ENCODE results near the gene ZNF280C.
"Not testable (repeated sequence)": the region's sequence is repeated elsewhere in the genome, so short reads cannot be mapped to it uniquely, and the experiment has no call there.

Gene ZNF280C

GRCh38 chrX:130260316-130260715 lies 8.4 kb downstream of the ZNF280C start:
- DNase-seq = no peak

- no peak for DNase-seq
Measured at GRCh38 chrX:130253916-130254315, 14.8 kb downstream of the ZNF280C start.

GRCh38 chrX:130251671-130252070 lies 17.0 kb downstream of the ZNF280C start:
- DNase-seq = no peak

GRCh38 chrX:130247996-130248395 lies 20.7 kb downstream of the ZNF280C start:
- no peak for DNase-seq

- no peak for DNase-seq
Measured at GRCh38 chrX:130246084-130246483, 22.6 kb downstream of the ZNF280C start.

GRCh38 chrX:130245441-130245840 lies 23.3 kb downstream of the ZNF280C start:
- no peak for DNase-seq

- DNase-seq = not testable (repeated sequence)
Measured at GRCh38 chrX:130231184-130231583, 37.5 kb downstream of the ZNF280C start.

GRCh38 chrX:130228871-130229270 lies 39.8 kb downstream of the ZNF280C start:
- no peak for DNase-seq

- DNase-seq = peak; percentile 19
Measured at GRCh38 chrX:130224810-130225209, 43.9 kb downstream of the ZNF280C start.

- DNase-seq = no peak
Measured at GRCh38 chrX:130216320-130216719, 52.4 kb downstream of the ZNF280C start.

GRCh38 chrX:130213376-130213775 lies 55.3 kb downstream of the ZNF280C start:
- no peak for DNase-seq

GRCh38 chrX:130212371-130212770 lies 56.3 kb downstream of the ZNF280C start:
- DNase-seq = no peak

- DNase-seq = no peak
Measured at GRCh38 chrX:130211415-130212186, 57.1 kb downstream of the ZNF280C start.

- DNase-seq = no peak
Measured at GRCh38 chrX:130204647-130205046, 64.1 kb downstream of the ZNF280C start.

GRCh38 chrX:130197464-130197863 lies 71.2 kb downstream of the ZNF280C start:
- DNase-seq = no peak

- DNase-seq = no peak
Measured at GRCh38 chrX:130196466-130196865, 72.2 kb downstream of the ZNF280C start.

GRCh38 chrX:130190801-130191200 lies 77.9 kb downstream of the ZNF280C start:
- DNase-seq = no peak

GRCh38 chrX:130186651-130187050 lies 82.0 kb downstream of the ZNF280C start:
- no peak for DNase-seq

- DNase-seq = no peak
Measured at GRCh38 chrX:130184857-130185256, 83.8 kb downstream of the ZNF280C start.

- DNase-seq = no peak
Measured at GRCh38 chrX:130184168-130184567, 84.5 kb downstream of the ZNF280C start.

- no peak for DNase-seq
Measured at GRCh38 chrX:130179579-130180215, 89.0 kb downstream of the ZNF280C start.

GRCh38 chrX:130179170-130179569 lies 89.5 kb downstream of the ZNF280C start:
- no peak for DNase-seq

GRCh38 chrX:130176942-130177341 lies 91.8 kb downstream of the ZNF280C start:
- DNase-seq = no peak

GRCh38 chrX:130176354-130176776 lies 92.3 kb downstream of the ZNF280C start:
- no peak for DNase-seq

GRCh38 chrX:130174937-130175336 lies 93.8 kb downstream of the ZNF280C start:
- no peak for DNase-seq

All from GF-D8 (cell line).